ENCODE results near the gene FADS3. TPM values are rescaled to one million over a fixed set of nuclear protein-coding genes. Genes with fewer than 3 reads are reported as not detected.

FADS3 gene
- total RNA-seq, 2 donors from 2014 or later = 24.8 to 28.4 TPM

DNA sequence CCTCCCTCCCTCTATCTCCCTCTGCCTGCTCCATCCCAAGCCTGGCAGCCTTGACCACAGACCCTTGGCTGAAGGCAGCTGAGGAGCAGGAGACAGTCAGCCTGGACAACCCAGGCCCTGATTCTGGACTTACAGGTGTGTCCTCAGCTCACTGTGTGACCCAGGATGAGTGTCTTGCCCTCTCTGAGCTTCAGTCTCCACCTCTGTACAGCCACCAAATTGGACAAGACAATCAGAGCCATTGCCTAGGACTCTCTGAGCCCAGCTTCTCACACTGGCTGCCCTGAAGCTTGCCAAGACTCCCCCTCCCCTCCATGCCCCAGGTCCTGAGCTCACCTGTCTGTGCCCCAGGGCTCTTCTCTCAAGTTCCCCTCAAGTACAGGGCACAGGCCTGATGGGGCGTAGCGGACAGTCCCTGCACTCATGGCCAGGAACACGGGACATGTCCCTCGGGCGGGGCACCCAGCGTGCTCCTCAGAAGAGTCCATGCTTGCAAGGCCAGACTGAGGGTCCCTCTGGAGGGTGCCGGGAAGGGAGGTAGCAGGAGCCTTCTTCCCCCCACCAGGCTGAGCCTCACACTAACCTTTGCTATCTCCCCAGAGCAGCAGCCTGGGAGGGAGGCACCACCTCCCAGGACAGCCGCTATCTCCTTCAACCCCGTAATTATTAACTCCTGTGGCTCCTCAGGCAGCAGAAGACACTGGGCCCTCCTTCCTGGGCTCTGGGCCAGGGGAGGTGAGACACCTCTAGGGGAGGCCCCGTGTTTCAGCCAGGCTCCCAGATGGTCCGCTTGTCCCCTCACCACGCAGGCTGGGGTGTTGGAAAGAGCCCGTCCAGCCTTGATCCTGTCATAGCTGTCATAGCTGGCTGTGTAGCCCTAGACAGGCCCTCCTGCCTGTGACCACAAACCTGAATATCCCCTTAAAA is 28.6 kb upstream of the FADS3 start:
- Histone ChIP-seq H3K9ac (ENCODE audit: extremely low read depth, low read length, poor library complexity, severe bottlenecking) (no peak overlapping the region), H3K27me3 (ENCODE audit: control insufficient read depth, insufficient read depth, low read length, poor library complexity, severe bottlenecking) (peaks cover 10% of the 10 kb centered on the region), H3K9me3 (ENCODE audit: control insufficient read depth, low read length) (no peaks in the 10 kb centered on the region), H3K27ac (ENCODE audit: low read depth, low read length) (no peak overlapping the region), H3K4me3 (ENCODE audit: low read length) (no peak overlapping the region), H3K36me3 (ENCODE audit: control insufficient read depth, insufficient read depth, low read length) (no peaks in the 10 kb centered on the region), H3K4me1 (ENCODE audit: control insufficient read depth, insufficient read depth, low read length) (peaks cover 17% of the 10 kb centered on the region)
- H3K4me1 Mint-ChIP-seq = peaks cover 61% of the 10 kb centered on the region
- H3K27me3 Mint-ChIP-seq (ENCODE audit: insufficient read depth) = peaks cover 24% of the 10 kb centered on the region
- WGBS, 2 experiments (ENCODE audit: insufficient coverage in 1 of 2, insufficient read length in 1 of 2) = 89 to 90% methylated on average over 6 to 13 of the region's 13 CpGs
- no peaks in the 10 kb centered on the region for H3K9me3 Mint-ChIP-seq
- no peak overlapping the region for H3K4me3 Mint-ChIP-seq
- peak overlapping the region; percentile 49 for H3K27ac Mint-ChIP-seq
- H3K36me3 Mint-ChIP-seq (ENCODE audit: low read depth) = no peaks in the 10 kb centered on the region
- TF ChIP-seq, protein P1, sequence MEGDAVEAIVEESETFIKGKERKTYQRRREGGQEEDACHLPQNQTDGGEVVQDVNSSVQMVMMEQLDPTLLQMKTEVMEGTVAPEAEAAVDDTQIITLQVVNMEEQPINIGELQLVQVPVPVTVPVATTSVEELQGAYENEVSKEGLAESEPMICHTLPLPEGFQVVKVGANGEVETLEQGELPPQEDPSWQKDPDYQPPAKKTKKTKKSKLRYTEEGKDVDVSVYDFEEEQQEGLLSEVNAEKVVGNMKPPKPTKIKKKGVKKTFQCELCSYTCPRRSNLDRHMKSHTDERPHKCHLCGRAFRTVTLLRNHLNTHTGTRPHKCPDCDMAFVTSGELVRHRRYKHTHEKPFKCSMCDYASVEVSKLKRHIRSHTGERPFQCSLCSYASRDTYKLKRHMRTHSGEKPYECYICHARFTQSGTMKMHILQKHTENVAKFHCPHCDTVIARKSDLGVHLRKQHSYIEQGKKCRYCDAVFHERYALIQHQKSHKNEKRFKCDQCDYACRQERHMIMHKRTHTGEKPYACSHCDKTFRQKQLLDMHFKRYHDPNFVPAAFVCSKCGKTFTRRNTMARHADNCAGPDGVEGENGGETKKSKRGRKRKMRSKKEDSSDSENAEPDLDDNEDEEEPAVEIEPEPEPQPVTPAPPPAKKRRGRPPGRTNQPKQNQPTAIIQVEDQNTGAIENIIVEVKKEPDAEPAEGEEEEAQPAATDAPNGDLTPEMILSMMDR (conservative IDR thresholded peaks at IDR 0.05) = no peak
- peak; percentile 60 for DNase-seq

DNA sequence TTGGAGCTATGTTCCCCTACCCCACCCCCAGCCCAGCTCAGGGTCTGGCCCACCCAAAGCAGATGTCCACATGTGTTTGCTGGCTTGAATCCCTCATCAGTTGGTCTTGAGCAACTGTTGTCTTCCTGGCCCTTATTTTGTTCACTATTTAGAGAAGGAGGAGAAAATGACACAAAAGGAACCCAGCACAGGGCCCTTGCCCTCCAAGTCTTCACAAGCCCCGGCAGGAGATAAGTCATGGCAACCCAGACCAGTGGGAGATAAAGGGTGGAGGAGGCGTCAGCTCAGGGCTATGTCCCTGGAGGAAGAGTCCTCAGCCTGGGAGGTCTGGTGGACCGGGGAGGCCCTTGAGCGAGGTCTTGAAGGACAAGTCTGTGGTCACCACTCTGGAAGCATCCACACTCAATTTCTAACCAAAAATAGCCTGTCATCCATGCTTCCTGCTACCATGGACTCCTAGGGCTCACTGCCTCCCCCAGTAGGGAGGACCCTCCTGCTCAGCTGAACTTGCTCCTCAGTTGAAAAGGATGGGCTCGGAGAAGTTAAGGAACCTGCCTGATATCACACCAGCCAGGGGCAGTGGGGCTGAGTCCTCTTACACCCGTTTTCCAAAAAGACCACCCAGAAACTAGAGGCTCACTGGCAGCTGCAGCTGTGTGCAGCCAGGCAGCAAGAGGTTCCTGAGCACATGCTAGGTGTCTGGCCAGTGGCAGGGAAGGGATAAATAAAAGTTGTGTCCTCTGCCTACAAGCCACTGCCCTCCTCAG is 27.8 kb upstream of the FADS3 start:
- no peaks in the 10 kb centered on the region for H3K9me3 ChIP-seq (ENCODE audit: control insufficient read depth, low read length)

More for the DNA sequence above, 27.8 kb upstream of the FADS3 start:
- no peak overlapping the region for H3K4me3 ChIP-seq (ENCODE audit: low read length)
- H3K9ac ChIP-seq (ENCODE audit: extremely low read depth, low read length, poor library complexity, severe bottlenecking) = no peak overlapping the region
- H3K4me1 ChIP-seq (ENCODE audit: control insufficient read depth, insufficient read depth, low read length) = peaks cover 17% of the 10 kb centered on the region
- H3K27me3 ChIP-seq (ENCODE audit: control insufficient read depth, insufficient read depth, low read length, poor library complexity, severe bottlenecking) = peaks cover 10% of the 10 kb centered on the region
- peak; percentile 39 for DNase-seq
- no peaks in the 10 kb centered on the region for H3K9me3 Mint-ChIP-seq
- no peaks in the 10 kb centered on the region for H3K36me3 Mint-ChIP-seq (ENCODE audit: low read depth)
- 94% methylated on average over 6 of the region's 6 CpGs; no CpG with 5 or more reads in 1 of the 2 experiments for WGBS, 2 experiments (ENCODE audit: insufficient coverage in 1 of 2, insufficient read length in 1 of 2)
- no peak overlapping the region for H3K27ac Mint-ChIP-seq
- TF ChIP-seq, protein P1 (conservative IDR thresholded peaks at IDR 0.05) = no peak
- H3K4me1 Mint-ChIP-seq = peaks cover 54% of the 10 kb centered on the region
- H3K36me3 ChIP-seq (ENCODE audit: control insufficient read depth, insufficient read depth, low read length) = no peaks in the 10 kb centered on the region
- peak overlapping the region; percentile 62 for H3K4me3 Mint-ChIP-seq
- H3K27ac ChIP-seq (ENCODE audit: low read depth, low read length) = no peak overlapping the region
- H3K27me3 Mint-ChIP-seq (ENCODE audit: insufficient read depth) = peaks cover 24% of the 10 kb centered on the region
